Measurements from ENCODE around the gene ZHX3. TPM values are rescaled to one million over a fixed set of nuclear protein-coding genes. Genes with fewer than 3 reads are reported as not detected.
A peak's percentile ranks its signal among the peaks of the same experiment; 100 is the strongest.

The ZHX3 gene
- total and polyA plus RNA-seq, 11 donors = 10.9 to 43.9 (median 32.3) TPM

- H3K4me3 ChIP-seq = no peak overlapping the region
- H3K27me3 ChIP-seq = no peaks in the 10 kb centered on the region
- ATAC-seq = no peak
- no peaks in the 10 kb centered on the region for H3K36me3 ChIP-seq
- WGBS, 4 donors = 70 to 99% (median 84%) methylated on average over 2 of the region's 2 CpGs
- TF ChIP-seq CTCF (IDR thresholded peaks at IDR 0.05) (no peak), POLR2A (IDR thresholded peaks at IDR 0.05) (no peak)
- H3K27ac ChIP-seq = no peak overlapping the region
- peaks cover 0 to 11% (median 0%) of the 10 kb centered on the region in 12 donors for H3K4me1 ChIP-seq
- H3K9me3 ChIP-seq = peaks cover 0 to 21% (median 4%) of the 10 kb centered on the region in 12 donors
- DNase-seq = no peak
- intact Hi-C loops (cut with DNase I) = no loop called here
Measured at GRCh38 chr20:41286240-41286851, 31.2 kb downstream of the ZHX3 start.

- peak in 1 of 4 donors; percentile 67 for ATAC-seq
- no peaks in the 10 kb centered on the region for H3K9me3 ChIP-seq
- 47 to 62% (median 50%) methylated on average over 3 of the region's 3 CpGs for WGBS, 4 donors
- H3K4me1 ChIP-seq = peaks cover 0 to 42% (median 19%) of the 10 kb centered on the region in 12 donors
- H3K27me3 ChIP-seq = no peaks in the 10 kb centered on the region
- H3K4me3 ChIP-seq = no peak overlapping the region
- no peak for DNase-seq
- intact Hi-C loops (cut with DNase I) = loop anchor here in 1 of 10 donors (5.0 kb wide), 1 partner anchor 33 kb away; no protein-coding TSS in a partner anchor
- no peaks in the 10 kb centered on the region for H3K36me3 ChIP-seq
- TF ChIP-seq CTCF (IDR thresholded peaks at IDR 0.05) (no peak), POLR2A (IDR thresholded peaks at IDR 0.05) (no peak)
- H3K27ac ChIP-seq = peak overlapping the region in 7 of 12 donors; percentile 3 to 50 (median 36)
Measured at GRCh38 chr20:41279546-41280225, 37.8 kb downstream of the ZHX3 start.

DNA sequence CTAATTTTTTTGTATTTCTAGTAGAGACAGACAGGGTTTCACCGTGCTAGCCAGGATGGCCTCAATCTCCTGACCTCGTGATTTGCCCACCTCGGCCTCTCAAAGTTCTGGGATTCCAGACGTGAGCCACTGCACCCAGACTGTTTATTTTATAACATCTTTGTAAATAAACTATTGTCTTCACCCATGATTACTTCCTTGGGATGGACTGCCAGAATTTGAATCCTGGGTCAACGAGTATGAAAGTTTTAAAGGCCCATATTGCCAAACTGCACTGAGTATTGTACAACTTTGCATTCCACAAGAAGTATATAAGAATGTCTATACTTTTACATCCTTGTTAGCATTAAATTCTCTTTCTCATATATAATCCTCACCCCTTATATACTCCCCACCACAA is 38.6 kb downstream of the ZHX3 start:
- peak overlapping the region in 2 of 12 donors; percentile 6 to 36 for H3K27ac ChIP-seq
- intact Hi-C loops (cut with DNase I) = loop anchor here in 1 of 10 donors (5.0 kb wide), 1 partner anchor 33 kb away; no protein-coding TSS in a partner anchor

More for the DNA sequence above, 38.6 kb downstream of the ZHX3 start:
- Histone ChIP-seq H3K4me3 (no peak overlapping the region), H3K36me3 (no peaks in the 10 kb centered on the region), H3K9me3 (no peaks in the 10 kb centered on the region), H3K4me1 (peaks cover 1 to 49% (median 26%) of the 10 kb centered on the region in 12 donors), H3K27me3 (no peaks in the 10 kb centered on the region)
- TF ChIP-seq POLR2A (IDR thresholded peaks at IDR 0.05) (no peak), CTCF (IDR thresholded peaks at IDR 0.05) (no peak)
- DNase-seq (no peak), ATAC-seq (no peak)
- 78 to 88% (median 83%) methylated on average over 5 of the region's 5 CpGs for WGBS, 4 donors

Data from heart left ventricle (tissue), 16 donors.